GM19240 (cell line): Measurements from ENCODE around the gene RNF212.

Source experiments
- DNase-seq: peaks from one replicate; pipeline ENCODE4 v3.0.0; 2011; ENCODE audit warnings: low spot score; ENCODE audit not compliant: insufficient read length

Gene RNF212

GRCh38 chr4:1036976-1037810, 76.2 kb downstream of the RNF212 start:
- no peak for DNase-seq

GRCh38 chr4:1036095-1036494, 77.3 kb downstream of the RNF212 start:
- no peak for DNase-seq

- no peak for DNase-seq
These were observed 77.9 kb downstream of the RNF212 start for GRCh38 chr4:1035510-1035909.

GRCh38 chr4:1033840-1034551, 79.4 kb downstream of the RNF212 start:
- no peak for DNase-seq

GRCh38 chr4:1032861-1033260, 80.5 kb downstream of the RNF212 start:
- DNase-seq, result no peak

GRCh38 chr4:1031956-1032795, 81.2 kb downstream of the RNF212 start:
- no peak for DNase-seq

- no peak for DNase-seq
These were observed 82.0 kb downstream of the RNF212 start for GRCh38 chr4:1031346-1031745.

- DNase-seq, result no peak
These were observed 82.8 kb downstream of the RNF212 start for GRCh38 chr4:1030559-1030958.

- DNase-seq, result no peak
These were observed 83.3 kb downstream of the RNF212 start for GRCh38 chr4:1030031-1030430.

- no peak for DNase-seq
These were observed 83.8 kb downstream of the RNF212 start for GRCh38 chr4:1029529-1029928.

GRCh38 chr4:1028574-1029220, 84.7 kb downstream of the RNF212 start:
- DNase-seq, result no peak

- DNase-seq, result no peak
These were observed 85.5 kb downstream of the RNF212 start for GRCh38 chr4:1027915-1028238.

- no peak for DNase-seq
These were observed 86.0 kb downstream of the RNF212 start for GRCh38 chr4:1027219-1027914.

GRCh38 chr4:1026115-1026514, 87.2 kb downstream of the RNF212 start:
- DNase-seq, result peak; percentile 89

GRCh38 chr4:1024882-1025545, 88.3 kb downstream of the RNF212 start:
- no peak for DNase-seq

GRCh38 chr4:1023895-1024740, 89.2 kb downstream of the RNF212 start:
- DNase-seq, result no peak

GRCh38 chr4:1023075-1023640, 90.2 kb downstream of the RNF212 start:
- no peak for DNase-seq

GRCh38 chr4:1022739-1023066, 90.7 kb downstream of the RNF212 start:
- no peak for DNase-seq

GRCh38 chr4:1022051-1022738, 91.2 kb downstream of the RNF212 start:
- no peak for DNase-seq
